ENCODE data around the gene UNCX. TPM values are rescaled to one million over a fixed set of nuclear protein-coding genes. Genes with fewer than 3 reads are reported as not detected.
"Not testable (repeated sequence)": the region's sequence is repeated elsewhere in the genome, so short reads cannot be mapped to it uniquely, and the experiment has no call there.

The UNCX gene
- total and polyA plus RNA-seq, 5 donors from 2014 or later = not detected

DNA sequence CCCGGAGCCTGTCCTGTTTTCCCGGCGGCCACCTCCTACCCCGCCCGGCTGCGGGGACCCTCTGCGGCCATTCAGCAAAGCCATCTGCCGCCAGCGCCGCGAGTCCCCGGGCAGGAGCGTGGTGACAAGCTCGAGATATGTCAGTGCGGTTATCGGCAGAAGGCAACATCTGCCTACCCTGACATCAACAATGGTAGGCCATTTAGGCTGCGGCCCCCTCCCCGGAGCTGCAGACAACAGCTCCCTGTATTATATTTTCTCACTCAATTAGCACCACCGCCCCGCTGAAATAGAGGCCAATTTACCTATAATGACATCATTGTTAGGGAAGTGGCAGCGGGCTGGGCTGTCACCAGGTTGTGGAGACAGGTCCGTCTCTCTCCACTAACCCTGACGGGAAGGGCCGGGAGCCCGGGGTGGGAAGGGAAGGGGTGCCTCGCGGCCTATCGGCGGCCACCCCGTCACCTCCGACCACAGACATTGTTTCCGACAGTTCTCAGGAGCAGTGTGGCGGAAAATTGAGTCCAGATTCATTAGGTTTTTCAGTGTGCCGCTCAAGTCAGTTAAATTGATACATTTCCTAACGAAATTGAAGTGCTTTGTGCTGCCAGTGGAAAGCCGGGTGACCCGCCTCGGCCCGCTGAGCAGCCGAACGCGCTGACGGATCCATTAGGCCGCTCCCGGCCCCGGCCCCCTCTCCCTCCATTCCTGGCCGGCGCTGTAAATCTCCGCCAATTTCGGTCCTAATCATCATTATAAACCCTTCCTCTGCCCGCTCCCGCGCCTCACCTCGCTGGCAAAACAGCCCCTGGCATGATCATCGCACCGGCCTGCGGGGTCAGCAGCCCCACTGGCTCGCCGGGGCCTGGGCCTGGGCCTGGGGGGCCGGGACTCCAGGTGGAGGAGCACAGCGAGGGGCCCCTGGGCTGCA is 43.0 kb downstream of the UNCX start:
- H3K27me3 Mint-ChIP-seq = peaks cover 4% of the 10 kb centered on the region
- Histone ChIP-seq H3K9me3 (ENCODE audit: control insufficient read depth in 2 of 2, low read length in 2 of 2) (no peaks in the 10 kb centered on the region), H3K27ac (ENCODE audit: insufficient read depth, low read length, poor library complexity, severe bottlenecking) (no peak overlapping the region), H3K36me3 (ENCODE audit: control insufficient read depth, insufficient read depth, low read length) (no peaks in the 10 kb centered on the region), H3K4me3 (ENCODE audit: low read depth, low read length) (no peak overlapping the region), H3K4me1 (ENCODE audit: control insufficient read depth, insufficient read depth, low read length, poor library complexity, severe bottlenecking) (no peaks in the 10 kb centered on the region), H3K27me3 (ENCODE audit: control insufficient read depth, insufficient read depth, low read length) (no peaks in the 10 kb centered on the region)
- H3K27ac Mint-ChIP-seq = no peak overlapping the region
- H3K9me3 Mint-ChIP-seq = peaks cover 0 to 6% (median 2%) of the 10 kb centered on the region in 7 donors
- no peak for ATAC-seq (ENCODE audit: low read depth in 2 of 2)
- no peaks in the 10 kb centered on the region for H3K4me1 Mint-ChIP-seq
- no peak overlapping the region for H3K4me3 Mint-ChIP-seq
- no peak for DNase-seq
- no peaks in the 10 kb centered on the region for H3K36me3 Mint-ChIP-seq

GRCh38 chr7:1276626-1277175 is 44.0 kb downstream of the UNCX start:
- no peaks in the 10 kb centered on the region for H3K4me1 ChIP-seq (ENCODE audit: control insufficient read depth, insufficient read depth, low read length, poor library complexity, severe bottlenecking)
- no peak overlapping the region for H3K4me3 Mint-ChIP-seq
- no peaks in the 10 kb centered on the region for H3K27me3 Mint-ChIP-seq

GRCh38 chr7:1278543-1278942 is 45.9 kb downstream of the UNCX start:
- H3K27me3 Mint-ChIP-seq = no peaks in the 10 kb centered on the region
- H3K4me3 ChIP-seq (ENCODE audit: low read depth, low read length) = no peak overlapping the region
- H3K9me3 Mint-ChIP-seq = peaks cover 0 to 6% (median 2%) of the 10 kb centered on the region in 7 donors
- ATAC-seq (ENCODE audit: low read depth in 2 of 2) (no peak), DNase-seq (no peak)
- H3K27ac ChIP-seq (ENCODE audit: insufficient read depth, low read length, poor library complexity, severe bottlenecking) = no peak overlapping the region
- no peaks in the 10 kb centered on the region for H3K4me1 ChIP-seq (ENCODE audit: control insufficient read depth, insufficient read depth, low read length, poor library complexity, severe bottlenecking)
- H3K27ac Mint-ChIP-seq = no peak overlapping the region
- no peaks in the 10 kb centered on the region for H3K36me3 ChIP-seq (ENCODE audit: control insufficient read depth, insufficient read depth, low read length)
- no peaks in the 10 kb centered on the region for H3K27me3 ChIP-seq (ENCODE audit: control insufficient read depth, insufficient read depth, low read length)
- H3K9me3 ChIP-seq (ENCODE audit: control insufficient read depth in 2 of 2, low read length in 2 of 2) = no peaks in the 10 kb centered on the region
- no peaks in the 10 kb centered on the region for H3K36me3 Mint-ChIP-seq
- no peaks in the 10 kb centered on the region for H3K4me1 Mint-ChIP-seq
- no peak overlapping the region for H3K4me3 Mint-ChIP-seq

More at GRCh38 chr7:1276626-1277175, 44.0 kb downstream of the UNCX start:
- DNase-seq (no peak), ATAC-seq (ENCODE audit: low read depth in 2 of 2) (no peak)
- no peak overlapping the region for H3K27ac ChIP-seq (ENCODE audit: insufficient read depth, low read length, poor library complexity, severe bottlenecking)
- Mint-ChIP-seq H3K4me1 (no peaks in the 10 kb centered on the region), H3K9me3 (peaks cover 0 to 6% (median 2%) of the 10 kb centered on the region in 7 donors), H3K27ac (no peak overlapping the region), H3K36me3 (no peaks in the 10 kb centered on the region)
- H3K4me3 ChIP-seq (ENCODE audit: low read depth, low read length) = no peak overlapping the region
- no peaks in the 10 kb centered on the region for H3K27me3 ChIP-seq (ENCODE audit: control insufficient read depth, insufficient read depth, low read length)
- H3K36me3 ChIP-seq (ENCODE audit: control insufficient read depth, insufficient read depth, low read length) = no peaks in the 10 kb centered on the region
- H3K9me3 ChIP-seq (ENCODE audit: control insufficient read depth in 2 of 2, low read length in 2 of 2) = no peaks in the 10 kb centered on the region

DNA sequence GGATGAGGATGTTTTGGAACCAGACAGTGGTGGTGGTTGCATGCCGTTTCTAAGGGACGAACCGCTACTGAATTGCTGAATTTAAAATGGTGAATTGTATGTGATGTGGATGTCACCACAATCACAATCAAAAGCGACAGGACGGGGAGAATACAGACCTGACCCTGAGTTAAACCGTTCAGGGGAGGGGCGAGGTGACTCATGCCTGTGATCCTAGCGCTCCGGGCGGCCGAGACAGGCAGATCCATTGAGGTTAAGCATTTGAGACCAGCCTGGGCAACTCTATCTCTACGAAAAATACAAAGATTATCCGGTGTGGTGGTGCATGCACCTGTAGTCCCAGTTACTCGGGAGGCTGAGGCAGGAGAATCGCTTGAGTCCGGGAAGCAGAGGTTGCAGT is 46.4 kb downstream of the UNCX start:
- Mint-ChIP-seq H3K36me3 (no peaks in the 10 kb centered on the region), H3K27ac (no peak overlapping the region), H3K4me3 (no peak overlapping the region), H3K27me3 (no peaks in the 10 kb centered on the region), H3K4me1 (no peaks in the 10 kb centered on the region), H3K9me3 (peaks cover 0 to 6% (median 2%) of the 10 kb centered on the region in 7 donors)
- no peaks in the 10 kb centered on the region for H3K36me3 ChIP-seq (ENCODE audit: control insufficient read depth, insufficient read depth, low read length)
- no peak for DNase-seq
- ATAC-seq (ENCODE audit: low read depth in 2 of 2) = no peak
- H3K27me3 ChIP-seq (ENCODE audit: control insufficient read depth, insufficient read depth, low read length) = no peaks in the 10 kb centered on the region
- H3K27ac ChIP-seq (ENCODE audit: insufficient read depth, low read length, poor library complexity, severe bottlenecking) = no peak overlapping the region
- no peak overlapping the region for H3K4me3 ChIP-seq (ENCODE audit: low read depth, low read length)
- no peaks in the 10 kb centered on the region for H3K4me1 ChIP-seq (ENCODE audit: control insufficient read depth, insufficient read depth, low read length, poor library complexity, severe bottlenecking)
- no peaks in the 10 kb centered on the region for H3K9me3 ChIP-seq (ENCODE audit: control insufficient read depth in 2 of 2, low read length in 2 of 2)

DNA sequence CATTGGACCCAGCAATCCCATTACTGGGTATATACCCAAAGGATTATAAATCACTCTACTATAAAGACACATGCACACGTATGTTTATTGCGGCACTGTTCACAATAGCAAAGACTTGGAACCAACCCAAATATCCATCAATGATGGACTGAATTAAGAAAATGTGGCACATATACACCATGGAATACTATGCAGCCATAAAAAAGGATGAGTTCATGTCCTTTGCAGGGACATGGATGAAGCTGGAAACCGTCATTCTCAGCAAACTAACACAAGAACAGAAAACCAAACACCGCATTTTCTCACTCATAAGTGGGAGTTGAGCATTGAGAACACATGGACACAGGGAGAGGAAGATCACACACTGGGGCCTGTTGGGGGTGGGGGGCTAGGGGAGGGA is 47.2 kb downstream of the UNCX start:
- not testable (repeated sequence) for H3K27ac Mint-ChIP-seq; H3K9me3 ChIP-seq (ENCODE audit: control insufficient read depth in 2 of 2, low read length in 2 of 2); H3K36me3 ChIP-seq (ENCODE audit: control insufficient read depth, insufficient read depth, low read length); H3K27me3 Mint-ChIP-seq; H3K27me3 ChIP-seq (ENCODE audit: control insufficient read depth, insufficient read depth, low read length); H3K9me3 Mint-ChIP-seq; H3K36me3 Mint-ChIP-seq; ATAC-seq (ENCODE audit: low read depth in 2 of 2); H3K4me1 Mint-ChIP-seq; H3K4me3 ChIP-seq (ENCODE audit: low read depth, low read length); DNase-seq; H3K4me3 Mint-ChIP-seq; H3K4me1 ChIP-seq (ENCODE audit: control insufficient read depth, insufficient read depth, low read length, poor library complexity, severe bottlenecking); H3K27ac ChIP-seq (ENCODE audit: insufficient read depth, low read length, poor library complexity, severe bottlenecking)

- Mint-ChIP-seq H3K27me3 (no peaks in the 10 kb centered on the region), H3K4me3 (no peak overlapping the region), H3K27ac (no peak overlapping the region), H3K4me1 (no peaks in the 10 kb centered on the region), H3K36me3 (no peaks in the 10 kb centered on the region), H3K9me3 (peaks cover 0 to 6% (median 2%) of the 10 kb centered on the region in 7 donors)
- H3K9me3 ChIP-seq (ENCODE audit: control insufficient read depth in 2 of 2, low read length in 2 of 2) = no peaks in the 10 kb centered on the region
- H3K4me3 ChIP-seq (ENCODE audit: low read depth, low read length) = no peak overlapping the region
- H3K27ac ChIP-seq (ENCODE audit: insufficient read depth, low read length, poor library complexity, severe bottlenecking) = no peak overlapping the region
- no peaks in the 10 kb centered on the region for H3K36me3 ChIP-seq (ENCODE audit: control insufficient read depth, insufficient read depth, low read length)
- no peaks in the 10 kb centered on the region for H3K4me1 ChIP-seq (ENCODE audit: control insufficient read depth, insufficient read depth, low read length, poor library complexity, severe bottlenecking)
- H3K27me3 ChIP-seq (ENCODE audit: control insufficient read depth, insufficient read depth, low read length) = no peaks in the 10 kb centered on the region
- ATAC-seq (ENCODE audit: low read depth in 2 of 2) (no peak), DNase-seq (no peak)
Measured at GRCh38 chr7:1281068-1281467, 48.4 kb downstream of the UNCX start.

- H3K9me3 Mint-ChIP-seq = peaks cover 0 to 3% (median 2%) of the 10 kb centered on the region in 7 donors
- no peak overlapping the region for H3K4me3 ChIP-seq (ENCODE audit: low read depth, low read length)
- H3K9me3 ChIP-seq (ENCODE audit: control insufficient read depth in 2 of 2, low read length in 2 of 2) = no peaks in the 10 kb centered on the region
- DNase-seq (no peak), ATAC-seq (ENCODE audit: low read depth in 2 of 2) (no peak)
- no peak overlapping the region for H3K27ac ChIP-seq (ENCODE audit: insufficient read depth, low read length, poor library complexity, severe bottlenecking)
- H3K4me3 Mint-ChIP-seq = no peak overlapping the region
- H3K36me3 ChIP-seq (ENCODE audit: control insufficient read depth, insufficient read depth, low read length) = no peaks in the 10 kb centered on the region
- no peaks in the 10 kb centered on the region for H3K27me3 Mint-ChIP-seq
- H3K36me3 Mint-ChIP-seq = no peaks in the 10 kb centered on the region
- no peak overlapping the region for H3K27ac Mint-ChIP-seq
- H3K4me1 ChIP-seq (ENCODE audit: control insufficient read depth, insufficient read depth, low read length, poor library complexity, severe bottlenecking) = no peaks in the 10 kb centered on the region
- no peaks in the 10 kb centered on the region for H3K4me1 Mint-ChIP-seq
- H3K27me3 ChIP-seq (ENCODE audit: control insufficient read depth, insufficient read depth, low read length) = no peaks in the 10 kb centered on the region
Measured at GRCh38 chr7:1282679-1283078, 50.0 kb downstream of the UNCX start.

DNA sequence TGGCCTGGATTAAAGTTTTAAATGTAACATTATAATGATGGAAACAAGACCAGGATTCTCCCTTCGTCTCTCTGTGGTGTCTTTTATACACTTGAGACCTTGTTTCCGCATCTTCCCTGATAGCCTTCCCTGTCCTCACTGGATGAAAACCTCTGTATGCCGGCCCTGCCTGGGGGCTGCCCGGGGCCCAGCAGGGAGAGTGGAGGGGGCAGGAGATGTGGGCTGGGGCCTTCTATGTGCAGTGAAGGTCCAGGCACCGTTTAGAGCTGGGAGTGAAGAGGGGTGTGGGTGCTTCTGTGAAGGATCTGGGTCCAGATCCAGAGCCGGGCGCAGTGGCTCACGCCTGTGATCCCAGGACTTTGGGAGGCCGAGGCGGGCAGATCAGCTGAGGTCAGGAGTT is 50.7 kb downstream of the UNCX start:
- H3K9me3 ChIP-seq (ENCODE audit: control insufficient read depth in 2 of 2, low read length in 2 of 2) = no peaks in the 10 kb centered on the region
- DNase-seq (no peak), ATAC-seq (ENCODE audit: low read depth in 2 of 2) (no peak)
- Mint-ChIP-seq H3K36me3 (no peaks in the 10 kb centered on the region), H3K27ac (peak overlapping the region in 1 of 3 donors; percentile 38), H3K4me1 (no peaks in the 10 kb centered on the region), H3K4me3 (no peak overlapping the region), H3K9me3 (peaks cover 0 to 3% (median 2%) of the 10 kb centered on the region in 7 donors), H3K27me3 (no peaks in the 10 kb centered on the region)
- H3K27ac ChIP-seq (ENCODE audit: insufficient read depth, low read length, poor library complexity, severe bottlenecking) = no peak overlapping the region
- no peaks in the 10 kb centered on the region for H3K4me1 ChIP-seq (ENCODE audit: control insufficient read depth, insufficient read depth, low read length, poor library complexity, severe bottlenecking)
- H3K4me3 ChIP-seq (ENCODE audit: low read depth, low read length) = no peak overlapping the region
- H3K36me3 ChIP-seq (ENCODE audit: control insufficient read depth, insufficient read depth, low read length) = no peaks in the 10 kb centered on the region
- no peaks in the 10 kb centered on the region for H3K27me3 ChIP-seq (ENCODE audit: control insufficient read depth, insufficient read depth, low read length)

Data from CD4-positive, CD25-positive, alpha-beta regulatory T cell (primary cell).